Endothelial cell of umbilical vein (primary cell): ENCODE data around the gene ARFRP1. TPM values are rescaled to one million over a fixed set of nuclear protein-coding genes. Genes with fewer than 3 reads are reported as not detected.
"Not testable (repeated sequence)": the region's sequence is repeated elsewhere in the genome, so short reads cannot be mapped to it uniquely, and the experiment has no call there.

ENCODE experiments used
- BruUV-seq: library from RNA; stranded (reverse); fragments of 400-500 nt; replicated peaks from 2 replicates; lab custom pipeline; 2021; lab: Mats Ljungman, UMichigan
- CTCF ChIA-PET: fragments of 300-600, 350-600 bp; sonication (Branson Sonifier 250); formaldehyde crosslinking; loops from one replicate; lab custom pipeline; 2021; ENCODE audit warnings: antibody characterized with exemption, inconsistent platforms; lab: Charles Lee
- POLR2A ChIA-PET: fragments of 300-600, 350-600 bp; sonication (Branson Sonifier 250); formaldehyde crosslinking; loops from one replicate; lab custom pipeline; 2021; ENCODE audit warnings: antibody characterized with exemption, inconsistent platforms; lab: Charles Lee
- DNase-seq: peaks from one replicate; pipeline ENCODE4 v3.0.0-alpha.2; 2011; ENCODE audit warnings: low read depth, low spot score
- FAIRE-seq: peaks from 2 replicates; lab custom pipeline; 2011; peaks lifted over from hg19 to GRCh38; lab: Jason Lieb, UNC
- H2AFZ ChIP-seq: 2 replicates; pipeline ENCODE4 v1.6.0; 2012; ENCODE audit warnings: low read depth, low read length, control low read depth, inconsistent platforms
- H3K27ac ChIP-seq: 2 replicates; pipeline ENCODE4 v1.5.1; 2011; ENCODE audit warnings: low read depth, mild to moderate bottlenecking, control low read depth, low read length, moderate library complexity; ENCODE audit not compliant: insufficient read depth
- H3K27me3 ChIP-seq, 2 experiments: 2 replicates each; pipeline versions ENCODE4 v1.6.0 to v1.6.1; 2011; ENCODE audit warnings: low read length in 2 of 2, mixed read lengths in 1 of 2; ENCODE audit not compliant: control insufficient read depth in 2 of 2, insufficient read depth in 2 of 2
- H3K36me3 ChIP-seq, 2 experiments: 2 replicates in 1 of 2; 3 replicates in 1 of 2; pipeline ENCODE4 v1.5.1; 2011; ENCODE audit warnings: low read length in 2 of 2, mild to moderate bottlenecking in 1 of 2, moderate library complexity in 1 of 2; ENCODE audit not compliant: control insufficient read depth in 2 of 2, insufficient read depth in 2 of 2; ENCODE audit errors: extremely low read depth in 1 of 2
- H3K4me1 ChIP-seq: 3 replicates; pipeline ENCODE4 v1.5.1; 2011; ENCODE audit warnings: mild to moderate bottlenecking, low read length; ENCODE audit not compliant: control insufficient read depth, insufficient read depth; ENCODE audit errors: extremely low read depth
- H3K4me2 ChIP-seq: 2 replicates; pipeline ENCODE4 v1.6.1; 2011; ENCODE audit warnings: low read length, control low read depth, mixed read lengths; ENCODE audit not compliant: insufficient read depth
- H3K4me3 ChIP-seq, 3 experiments: fragments of 200-600 bp in 1 of 3; sonication (generic), shearing (Covaris generic) in 1 of 3; replicated peaks in 1 of 3; 2 replicates each; pipeline ENCODE4 v1.5.1; 2011 to 2016; ENCODE audit warnings: control low read depth in 3 of 3, low read length in 3 of 3, mild to moderate bottlenecking in 2 of 3, inconsistent platforms in 1 of 3, low read depth in 1 of 3, moderate library complexity in 1 of 3; ENCODE audit not compliant: insufficient read depth in 1 of 3
- H3K79me2 ChIP-seq: 2 replicates; pipeline ENCODE4 v1.6.0; 2012; ENCODE audit warnings: low read length, inconsistent platforms; ENCODE audit not compliant: control insufficient read depth, insufficient read depth
- H3K9ac ChIP-seq: replicated peaks from 2 replicates; pipeline ENCODE3; 2011; ENCODE audit warnings: low read length, control low read depth; ENCODE audit not compliant: insufficient read depth; ENCODE audit errors: extremely low read depth
- H3K9me1 ChIP-seq: replicated peaks from 3 replicates; pipeline ENCODE4 v1.6.0; 2011; ENCODE audit warnings: mild to moderate bottlenecking, low read length; ENCODE audit not compliant: control insufficient read depth, insufficient read depth; ENCODE audit errors: extremely low read depth
- H3K9me3 ChIP-seq: replicated peaks from 2 replicates; pipeline ENCODE4 v1.5.1; 2012; ENCODE audit warnings: low read length, inconsistent platforms; ENCODE audit not compliant: control insufficient read depth, insufficient read depth
- H4K20me1 ChIP-seq: replicated peaks from 2 replicates; pipeline ENCODE3; 2011; ENCODE audit warnings: mild to moderate bottlenecking, low read length; ENCODE audit not compliant: control insufficient read depth, insufficient read depth; ENCODE audit errors: extremely low read depth
- EZH2 ChIP-seq: IDR thresholded peaks from 2 replicates; pipeline ENCODE4 v1.6.1; 2012; ENCODE audit warnings: borderline replicate concordance, low read depth, mild to moderate bottlenecking, moderate library complexity, low read length, inconsistent platforms; ENCODE audit not compliant: severe bottlenecking
- FOS ChIP-seq: IDR thresholded peaks from 2 replicates; pipeline ENCODE4 v1.6.1; 2011; ENCODE audit warnings: mild to moderate bottlenecking, low read length, moderate library complexity, borderline replicate concordance; ENCODE audit not compliant: insufficient read depth
- GATA2 ChIP-seq: IDR thresholded peaks from 2 replicates; pipeline ENCODE4 v1.7.0; 2011; ENCODE audit warnings: low read depth, mild to moderate bottlenecking, moderate library complexity, mixed read lengths, low read length; ENCODE audit not compliant: insufficient read length, insufficient read depth
- JUN ChIP-seq: IDR thresholded peaks from 2 replicates; pipeline ENCODE4 v1.6.1; 2011; ENCODE audit warnings: borderline replicate concordance, low read depth; ENCODE audit not compliant: insufficient read length, insufficient read depth
- MAX ChIP-seq: IDR thresholded peaks from 2 replicates; pipeline ENCODE4 v1.6.1; 2011; ENCODE audit not compliant: insufficient read depth, insufficient read length
- MYC ChIP-seq: IDR thresholded peaks from one replicate; pipeline ENCODE4 v1.6.1; 2011; ENCODE audit warnings: mild to moderate bottlenecking, low read depth, low read length
- POLR2A ChIP-seq: IDR thresholded peaks from 2 replicates; pipeline ENCODE4 v1.6.1; 2012; ENCODE audit warnings: low read depth, mild to moderate bottlenecking, control low read depth, low read length
- POLR2AphosphoS5 ChIP-seq: IDR thresholded peaks from 2 replicates; pipeline ENCODE4 v1.6.1; 2012; ENCODE audit warnings: low read depth, mild to moderate bottlenecking, control low read depth, low read length, moderate library complexity; ENCODE audit not compliant: insufficient read depth
- dilution Hi-C: fragments of 300-500 bp; cut with MboI; formaldehyde crosslinking; loops from one replicate; pipeline ENCODE4 v1.15.0; 2019; ENCODE audit warnings: low sequenced_read_pairs; ENCODE audit not compliant: extremely low pct_ligation_motif_present
- intact Hi-C: fragments of 100-400 bp; cut with micrococcal nuclease; formaldehyde crosslinking; loops from one replicate; pipeline ENCODE4 v1.10.0; 2022
- polyA plus RNA-seq, 4 experiments: library from polyadenylated mRNA; depleted of rRNA in 3 of 4; stranded (reverse) in 3 of 4; unstranded in 1 of 4; fragments of >200 nt; gene quantifications; 2 replicates each; pipeline versions ENCODE4 v1.2.1 to v1.2.3, GENCODE V29; 2011 to 2012; ENCODE audit warnings: missing spikeins in 1 of 4
- total RNA-seq: library from RNA; stranded (reverse); gene quantifications from 2 replicates; pipeline ENCODE4 v1.2.3, GENCODE V29; 2021
- TF ChIP-seq, protein P1 (sequence below), 2 donors: IDR thresholded peaks; 1 replicate in 1 of 2; 2 replicates in 1 of 2; pipeline ENCODE4 v1.5.1; 2011; ENCODE audit warnings: low read length in 2 of 2, mild to moderate bottlenecking in 2 of 2, moderate library complexity in 2 of 2, control low read depth in 1 of 2, inconsistent platforms in 1 of 2, low read depth in 1 of 2; ENCODE audit not compliant: insufficient read depth in 1 of 2; ENCODE audit errors: extremely low read depth in 1 of 2

The ARFRP1 gene
- total and polyA plus RNA-seq, 2 donors (not counting 3 experiments of a cell fraction or from before 2014, with no cell fraction given), result 48.7 to 51.6 TPM

DNA sequence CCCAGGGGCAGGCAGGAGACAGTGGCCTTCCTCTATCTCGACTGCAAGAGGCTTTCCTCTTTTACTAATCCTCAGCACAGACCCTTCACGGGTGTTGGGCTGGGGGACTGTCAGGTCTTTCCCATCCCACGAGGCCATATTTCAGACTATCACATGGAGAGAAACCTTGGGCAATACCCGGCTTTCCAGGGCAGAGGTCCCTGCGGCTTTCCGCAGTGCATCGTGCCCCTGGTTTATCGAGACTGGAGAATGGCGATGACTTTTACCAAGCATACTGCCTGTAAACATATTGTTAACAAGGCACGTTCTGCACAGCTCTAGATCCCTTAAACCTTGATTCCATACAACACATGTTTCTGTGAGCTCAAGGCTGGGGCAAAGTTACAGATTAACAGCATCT is 47.6 kb downstream of the ARFRP1 start:
- dilution Hi-C loops, H3K4me3 ChIP-seq, H3K9me3 ChIP-seq, H3K9ac ChIP-seq, H3K27ac ChIP-seq, intact Hi-C loops, POLR2A ChIA-PET, H3K4me2 ChIP-seq, H3K4me1 ChIP-seq, DNase-seq, BruUV-seq, H2AFZ ChIP-seq, H3K9me1 ChIP-seq, FAIRE-seq, H3K27me3 ChIP-seq, H4K20me1 ChIP-seq: not testable (repeated sequence)
- H3K36me3 ChIP-seq, result peaks cover 0 to 24% of the 10 kb centered on the region in 2 experiments
- CTCF ChIA-PET, result interaction anchor here (2.6 kb wide), 1 partner anchor 22 kb away, joined by 11 read pairs; no protein-coding TSS in a partner anchor
- peaks cover 18% of the 10 kb centered on the region for H3K79me2 ChIP-seq

DNA sequence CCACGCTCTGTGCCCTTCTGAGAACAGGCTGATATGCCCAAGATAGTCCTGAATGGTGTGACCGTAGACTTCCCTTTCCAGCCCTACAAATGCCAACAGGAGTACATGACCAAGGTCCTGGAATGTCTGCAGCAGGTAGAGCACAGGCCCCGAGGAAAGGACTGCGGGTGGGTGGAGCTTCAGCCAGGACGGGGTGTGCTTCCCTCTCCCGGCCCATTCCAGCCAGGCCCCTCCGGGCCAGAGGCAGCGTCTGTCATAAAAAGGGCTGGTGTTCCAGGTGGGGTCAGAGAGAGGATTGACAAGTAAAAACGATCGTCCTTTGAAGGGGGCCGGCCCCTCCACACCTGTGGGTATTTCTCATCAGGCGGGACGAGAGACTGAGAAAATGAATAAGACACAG is 48.4 kb downstream of the ARFRP1 start:
- Histone ChIP-seq H4K20me1 (no peaks in the 10 kb centered on the region), H3K36me3 (peaks cover 0 to 19% of the 10 kb centered on the region in 2 experiments), H3K79me2 (peaks cover 18% of the 10 kb centered on the region), H3K27ac (no peak overlapping the region), H3K9me3 (no peaks in the 10 kb centered on the region), H3K4me2 (peak overlapping the region; percentile 75), H3K4me3 (peak overlapping the region in 2 of 3 experiments; percentile 62 to 83), H3K9ac (no peak overlapping the region), H3K27me3 (no peaks in the 10 kb centered on the region), H3K9me1 (no peaks in the 10 kb centered on the region), H2AFZ (no peak overlapping the region), H3K4me1 (peaks cover 10% of the 10 kb centered on the region)
- FAIRE-seq, result no peak
- DNase-seq, result no peak
- TF ChIP-seq MAX (no peak), GATA2 (no peak), MYC (no peak), JUN (no peak), POLR2A (no peak), FOS (no peak), EZH2 (no peak), POLR2AphosphoS5 (no peak)
- TF ChIP-seq, protein P1, sequence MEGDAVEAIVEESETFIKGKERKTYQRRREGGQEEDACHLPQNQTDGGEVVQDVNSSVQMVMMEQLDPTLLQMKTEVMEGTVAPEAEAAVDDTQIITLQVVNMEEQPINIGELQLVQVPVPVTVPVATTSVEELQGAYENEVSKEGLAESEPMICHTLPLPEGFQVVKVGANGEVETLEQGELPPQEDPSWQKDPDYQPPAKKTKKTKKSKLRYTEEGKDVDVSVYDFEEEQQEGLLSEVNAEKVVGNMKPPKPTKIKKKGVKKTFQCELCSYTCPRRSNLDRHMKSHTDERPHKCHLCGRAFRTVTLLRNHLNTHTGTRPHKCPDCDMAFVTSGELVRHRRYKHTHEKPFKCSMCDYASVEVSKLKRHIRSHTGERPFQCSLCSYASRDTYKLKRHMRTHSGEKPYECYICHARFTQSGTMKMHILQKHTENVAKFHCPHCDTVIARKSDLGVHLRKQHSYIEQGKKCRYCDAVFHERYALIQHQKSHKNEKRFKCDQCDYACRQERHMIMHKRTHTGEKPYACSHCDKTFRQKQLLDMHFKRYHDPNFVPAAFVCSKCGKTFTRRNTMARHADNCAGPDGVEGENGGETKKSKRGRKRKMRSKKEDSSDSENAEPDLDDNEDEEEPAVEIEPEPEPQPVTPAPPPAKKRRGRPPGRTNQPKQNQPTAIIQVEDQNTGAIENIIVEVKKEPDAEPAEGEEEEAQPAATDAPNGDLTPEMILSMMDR (IDR thresholded peaks at IDR 0.05; ENCODE audit: extremely low read depth in 1 of 2, insufficient read depth in 1 of 2, low read depth in 1 of 2, low read length in 2 of 2), result no peak
- POLR2A ChIA-PET, result no interaction called here
- intact Hi-C loops (loop anchor here (2.0 kb wide), 3 partner anchors 31 to 47 kb away; partner anchors contain the start of gene ARFRP1), dilution Hi-C loops (no loop called here)
- CTCF ChIA-PET, result interaction anchor here (2.6 kb wide), 1 partner anchor 22 kb away, joined by 17 read pairs; no protein-coding TSS in a partner anchor
- BruUV-seq, result no TSS peak
